ENCODE data around the gene GALNT10.

DNA sequence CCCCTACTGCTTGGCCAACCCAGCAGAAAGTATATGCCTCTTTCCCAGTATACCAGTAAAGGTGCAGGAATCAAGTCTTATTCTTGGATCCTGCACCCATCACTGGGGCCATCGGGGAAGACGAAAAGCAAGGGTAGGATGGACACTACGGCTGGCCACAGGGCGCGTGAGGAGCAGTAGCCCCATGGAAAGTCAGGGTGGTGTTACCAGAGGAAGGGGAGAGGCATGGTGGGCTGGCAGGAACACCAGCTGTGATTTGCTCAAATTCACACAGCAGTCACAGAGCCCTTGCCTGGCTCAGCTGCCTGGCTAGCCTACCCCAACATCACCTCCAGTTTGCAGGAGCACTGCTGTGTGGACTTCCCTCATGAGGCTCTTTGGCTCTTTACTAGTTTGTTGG, 220.8 kb downstream of the GALNT10 start:
- TF ChIP-seq SUZ12 (IDR thresholded peaks at IDR 0.05; ENCODE audit: extremely low read depth, insufficient read depth, insufficient read length) (no peak), YY1 (IDR thresholded peaks at IDR 0.05; ENCODE audit: insufficient read depth, insufficient read length) (no peak)

Measured in NT2/D1 (cell line).